Stimulated activated CD8-positive, alpha-beta memory T cell treated with anti-CD3 and anti-CD28 coated beads, Interleukin-4, amount 100 ng/mL, for 1 hour (primary cell): ENCODE measurements around the gene WBP1.
"Not testable (repeated sequence)": the region's sequence is repeated elsewhere in the genome, so short reads cannot be mapped to it uniquely, and the experiment has no call there.

Source experiments
- DNase-seq, 2 donors: peaks; one replicate each; pipeline ENCODE4 v3.0.0-alpha.2; 2020; ENCODE audit warnings: low read depth in 2 of 2, low spot score in 1 of 2

The WBP1 gene

GRCh38 chr2:74458132-74458937 lies at the start of gene WBP1:
Gene WBP1 (plus strand): TSS chr2:74458438. CDS start chr2:74458603, 165 bp downstream.
- peak; percentile 89 to 97 for DNase-seq

DNA sequence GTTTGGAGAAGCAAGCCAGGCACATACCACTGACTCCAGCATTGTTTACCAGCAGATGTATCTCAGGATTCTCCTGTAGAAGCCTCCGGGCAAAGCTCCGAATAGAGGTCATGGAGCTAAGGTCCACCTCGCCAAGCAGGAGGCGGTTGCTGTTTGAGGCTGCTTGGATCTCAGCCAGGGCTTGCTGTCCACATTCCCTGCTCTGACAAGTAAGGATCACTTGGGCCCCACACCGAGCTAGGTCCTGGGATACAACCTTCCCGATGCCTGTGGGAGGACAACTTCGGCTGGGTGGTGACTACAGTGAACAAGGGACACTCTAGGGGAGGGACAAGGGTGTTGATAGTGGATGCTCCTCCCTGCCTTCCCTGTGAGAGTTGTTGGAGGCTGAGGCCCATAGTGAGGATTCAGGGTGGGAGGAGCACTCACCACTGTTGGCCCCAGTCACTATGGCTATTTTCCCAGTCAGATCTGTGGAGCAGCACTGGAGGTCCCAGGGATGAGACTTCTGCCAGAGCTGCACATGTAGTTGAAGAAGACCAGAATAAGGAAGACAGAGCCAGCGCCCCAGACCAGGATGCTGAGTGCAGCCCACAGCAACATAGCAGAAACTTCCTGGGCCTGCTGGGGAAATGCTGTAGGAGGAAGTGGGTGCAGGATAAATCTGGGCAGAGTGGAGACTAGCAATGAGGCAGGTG lies 45.1 kb upstream of the WBP1 start:
- no peak for DNase-seq

- no peak for DNase-seq
Measured at GRCh38 chr2:74414441-74414840, 43.8 kb upstream of the WBP1 start.

- no peak for DNase-seq
Measured at GRCh38 chr2:74414881-74415761, 43.1 kb upstream of the WBP1 start.

DNA sequence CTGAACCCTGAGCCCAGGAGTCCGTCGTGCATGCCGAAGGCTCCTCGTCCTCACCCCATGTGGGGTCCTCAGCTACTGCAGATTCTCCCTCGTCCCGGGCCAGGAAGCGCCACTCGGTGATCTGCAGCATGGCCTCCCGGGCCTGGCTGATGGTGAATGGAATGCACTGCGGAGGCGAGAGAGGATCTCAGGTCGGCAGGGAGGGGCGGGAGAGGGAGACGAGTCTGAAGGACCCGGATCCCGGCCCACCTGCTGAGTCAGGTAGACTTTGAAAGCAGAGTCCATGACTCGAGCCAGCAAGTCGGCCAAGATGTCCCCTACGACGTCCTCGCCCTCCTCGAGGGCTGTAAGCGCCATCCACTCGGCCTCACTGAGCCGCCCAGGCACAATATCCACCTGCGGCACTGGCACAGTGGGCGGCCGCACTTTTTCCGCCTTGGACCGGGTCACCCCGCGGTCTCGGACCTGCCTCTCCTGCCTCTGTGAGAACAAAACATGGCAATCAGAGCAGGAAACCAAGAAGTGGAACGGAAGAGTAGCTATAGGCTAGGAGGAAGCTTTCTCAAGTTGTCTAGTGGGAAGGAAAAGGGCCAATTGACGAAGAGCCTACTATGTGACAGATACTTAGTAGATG lies 42.4 kb upstream of the WBP1 start:
- no peak for DNase-seq

DNA sequence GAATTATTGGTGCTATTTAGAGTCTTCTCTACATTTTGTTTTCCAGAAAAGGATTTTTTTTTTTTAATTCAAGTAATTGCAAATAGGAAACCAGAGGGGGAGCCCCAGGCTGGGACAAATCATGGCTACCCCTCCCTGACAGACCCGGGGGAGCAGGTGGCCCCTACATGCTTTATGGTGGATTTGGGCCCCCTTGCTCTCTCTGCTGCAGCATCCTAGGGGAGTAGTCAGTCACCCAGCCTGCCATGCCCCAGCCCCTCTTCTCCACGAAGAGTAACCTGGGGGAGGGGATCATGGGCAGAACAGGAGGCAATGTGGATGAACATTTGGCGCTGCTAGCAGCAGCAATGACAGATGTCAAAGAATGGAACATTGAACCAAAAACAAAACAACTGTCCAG lies 41.5 kb upstream of the WBP1 start:
- no peak for DNase-seq

GRCh38 chr2:74417197-74417596 lies 41.0 kb upstream of the WBP1 start:
- DNase-seq: no peak

- no peak for DNase-seq
Measured at GRCh38 chr2:74417763-74418162, 40.5 kb upstream of the WBP1 start.

GRCh38 chr2:74418312-74418711 lies 39.9 kb upstream of the WBP1 start:
- DNase-seq: no peak

GRCh38 chr2:74419345-74419744 lies 38.9 kb upstream of the WBP1 start:
- DNase-seq: no peak

DNA sequence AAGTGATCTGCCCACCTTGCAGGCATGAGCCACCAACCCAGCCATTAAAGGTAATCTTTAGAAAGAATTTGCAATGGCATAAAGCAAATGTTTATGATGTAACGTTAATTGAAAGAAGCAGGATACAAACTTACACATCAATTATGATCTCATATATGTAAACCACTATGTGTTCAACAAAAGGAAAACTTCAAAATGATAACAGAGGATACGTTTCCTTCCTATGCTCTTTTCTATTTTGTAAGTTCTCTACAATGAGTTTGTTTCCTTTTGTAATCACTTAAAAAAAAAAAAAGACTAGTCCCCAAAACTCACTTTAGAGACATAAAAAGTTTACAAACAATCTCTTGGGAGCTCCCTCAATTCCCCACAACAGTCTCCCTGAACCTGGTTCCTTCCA lies 38.2 kb upstream of the WBP1 start:
- no peak for DNase-seq

DNA sequence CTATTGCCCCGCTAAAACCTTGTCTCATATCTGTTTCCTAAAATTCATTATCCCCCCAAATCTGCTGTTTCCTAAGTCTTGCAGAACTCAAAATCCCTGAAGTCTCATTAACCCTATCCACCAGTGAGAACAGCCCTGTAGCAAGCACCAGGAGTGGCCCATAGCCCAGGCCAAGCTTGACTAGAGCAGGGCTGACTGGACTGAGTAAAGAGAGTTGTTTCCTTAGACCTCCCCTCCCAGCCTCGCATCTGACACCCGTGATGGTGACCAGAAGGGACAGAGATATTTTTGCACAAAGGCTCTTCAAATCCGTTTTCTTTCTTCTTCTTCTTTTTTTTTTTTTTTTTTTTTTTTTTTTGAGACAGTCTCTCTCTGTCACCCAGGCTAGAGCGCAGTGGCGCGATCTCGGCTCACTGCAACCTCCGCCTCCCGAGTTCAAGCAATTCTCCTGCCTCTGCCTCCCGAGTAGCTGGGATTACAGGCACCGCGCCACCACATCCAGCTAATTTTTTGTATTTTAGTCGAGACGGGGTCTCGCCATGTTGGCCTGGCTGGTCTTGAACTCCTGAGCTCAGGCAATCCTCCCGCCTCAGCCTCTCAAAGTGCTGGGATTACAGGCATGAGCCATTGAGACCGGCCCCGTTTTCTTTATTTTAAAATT lies 37.7 kb upstream of the WBP1 start:
- DNase-seq: not testable (repeated sequence)

DNA sequence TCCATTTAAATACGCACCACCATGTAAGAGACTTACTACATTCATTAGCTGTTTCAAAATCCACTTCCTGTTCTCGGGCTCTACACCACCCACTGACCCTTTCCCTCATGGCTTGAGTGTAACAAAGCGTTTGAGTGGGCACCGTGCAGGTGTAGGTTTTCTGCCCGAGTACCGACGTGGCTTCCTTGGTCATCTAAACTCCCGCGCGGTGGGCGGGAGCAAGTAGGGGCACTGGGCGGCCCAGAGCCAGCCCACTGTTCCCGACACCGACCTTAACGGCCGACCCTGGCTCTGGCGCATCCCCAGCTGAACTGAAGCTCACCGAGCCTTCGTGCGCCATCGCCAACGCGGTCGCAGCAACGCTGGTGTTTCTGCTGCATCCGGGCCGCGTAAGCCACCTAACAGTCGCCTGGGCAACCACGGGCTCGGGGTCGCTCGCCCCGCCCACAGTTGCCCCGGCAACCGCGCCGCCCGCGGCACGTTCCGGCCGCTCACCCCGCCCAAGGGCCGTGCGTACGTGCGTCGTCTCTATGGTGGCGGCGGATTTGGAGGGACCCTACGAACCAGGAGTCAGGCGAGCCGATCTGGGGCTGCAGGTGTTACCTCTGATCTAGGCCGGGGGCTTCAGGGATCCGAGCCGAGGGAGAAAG lies 36.9 kb upstream of the WBP1 start, which contains the start of the genes C2orf81 and WDR54:
TSS of gene C2orf81 (minus strand) at position 399 of the 650 bp plus-strand sequence. CDS start at position 340, 59 bp downstream.
TSS of gene WDR54 (plus strand) at position 510 of the 650 bp plus-strand sequence. CDS start 424 bp downstream, outside the sequence.
- peak; percentile 86 to 87 for DNase-seq

DNA sequence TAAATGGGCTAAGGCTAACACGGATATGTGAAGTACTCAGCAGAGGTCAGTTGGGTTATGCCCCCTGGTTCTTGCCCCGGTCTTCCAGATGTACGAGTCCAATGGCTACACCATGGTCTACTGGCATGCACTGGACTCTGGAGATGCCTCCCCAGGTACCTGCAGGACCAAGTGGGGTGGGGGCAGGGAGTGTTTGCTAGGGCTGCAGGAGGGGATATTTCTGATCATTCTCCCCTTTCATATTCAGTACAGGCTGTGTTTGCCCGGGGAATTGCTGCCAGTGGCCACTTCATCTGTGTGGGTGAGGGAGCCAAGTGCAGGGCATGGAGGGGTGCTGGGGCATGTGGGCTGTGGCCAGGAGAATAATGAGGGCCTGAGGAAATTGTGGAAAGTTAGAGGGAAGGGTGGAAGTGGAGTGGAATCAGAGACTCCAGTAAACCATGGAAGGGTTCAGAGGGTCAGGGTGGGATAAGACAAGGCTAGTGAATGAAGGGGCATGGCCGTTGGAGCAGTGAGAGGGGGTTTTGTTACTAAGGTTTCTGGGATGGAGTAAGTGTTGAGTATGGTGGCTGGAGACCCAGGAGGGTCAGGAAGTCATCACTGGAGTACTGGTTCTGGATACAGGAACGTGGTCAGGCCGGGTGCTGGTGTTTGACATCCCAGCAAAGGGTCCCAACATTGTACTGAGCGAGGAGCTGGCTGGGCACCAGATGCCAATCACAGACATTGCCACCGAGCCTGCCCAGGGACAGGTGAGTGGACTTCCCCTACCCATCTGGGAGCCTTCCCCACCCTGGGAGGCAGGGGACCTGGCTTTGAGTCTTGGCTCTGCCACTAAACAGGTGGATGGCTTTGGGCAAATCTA lies 34.8 kb upstream of the WBP1 start:
- no peak for DNase-seq

DNA sequence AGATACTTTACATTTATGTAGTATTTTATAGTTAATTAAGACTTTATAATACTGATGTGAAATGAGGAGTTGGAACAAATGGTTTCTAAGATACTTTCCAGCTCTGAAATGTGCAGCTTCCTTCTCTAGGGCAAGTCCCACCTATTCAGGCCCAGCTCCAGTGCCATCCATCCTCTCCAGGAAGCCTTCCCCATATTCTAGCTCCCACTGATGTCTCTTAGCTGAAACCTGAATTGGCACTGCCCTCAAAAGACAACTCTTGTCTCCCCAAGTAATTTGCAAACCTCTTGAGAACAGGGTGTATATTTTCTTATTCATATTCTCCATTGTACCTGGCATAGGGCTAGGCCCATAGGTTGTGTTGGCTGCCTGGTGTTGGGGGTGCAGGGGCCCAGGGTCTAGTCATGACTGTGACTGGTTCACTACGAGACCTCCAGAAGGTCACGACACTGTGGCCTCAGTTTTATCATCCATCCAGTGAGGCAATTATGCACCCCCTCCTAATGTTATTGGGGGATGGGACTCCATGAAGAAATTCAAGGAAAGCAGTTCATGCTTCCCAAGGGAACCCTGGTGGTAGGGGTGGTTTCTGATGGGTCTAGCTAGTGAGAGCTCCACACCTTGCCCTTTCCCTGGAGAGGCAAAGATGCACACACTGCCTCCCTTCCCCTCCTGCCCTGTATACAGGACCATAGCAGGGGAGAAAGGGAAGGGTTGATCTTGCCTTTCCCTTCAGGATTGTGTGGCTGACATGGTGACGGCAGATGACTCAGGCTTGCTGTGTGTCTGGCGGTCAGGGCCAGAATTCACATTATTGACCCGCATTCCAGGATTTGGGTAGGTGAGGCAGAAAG lies 33.9 kb upstream of the WBP1 start:
- no peak for DNase-seq

- no peak for DNase-seq
Measured at GRCh38 chr2:74424995-74425406, 33.2 kb upstream of the WBP1 start.

- DNase-seq: no peak
Measured at GRCh38 chr2:74425523-74425922, 32.7 kb upstream of the WBP1 start.

DNA sequence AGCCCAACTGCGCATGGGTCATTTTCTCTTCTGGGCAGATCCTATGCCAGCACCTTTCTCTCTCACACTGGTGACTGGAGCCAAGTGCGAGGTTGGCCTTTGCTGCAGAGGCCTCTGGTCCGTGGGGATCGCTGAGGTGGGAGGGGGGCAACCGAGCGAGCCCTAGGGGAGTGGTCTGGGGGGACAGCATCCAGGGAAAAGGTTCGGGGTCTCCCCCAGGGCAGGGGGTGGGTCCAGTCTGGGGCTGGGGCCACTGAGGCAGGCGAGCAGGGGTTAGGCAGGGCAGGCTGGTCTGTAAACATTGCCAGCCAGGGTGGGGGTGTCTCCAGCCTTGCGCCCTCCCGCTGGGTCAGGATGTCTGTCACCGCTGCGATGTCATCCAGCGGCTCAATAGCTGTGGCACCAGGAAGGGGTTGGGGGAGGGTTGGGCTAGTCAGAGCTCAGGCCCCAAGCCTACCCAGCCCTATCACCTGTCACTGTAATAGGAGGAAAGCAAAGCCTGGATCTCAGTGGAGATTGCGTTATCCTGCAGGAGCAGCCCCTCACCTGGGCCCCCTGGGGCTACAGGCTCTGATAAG lies 32.0 kb upstream of the WBP1 start:
- DNase-seq: no peak
